A549 (cell line): Measurements from ENCODE around the gene LPO. TPM values are rescaled to one million over a fixed set of nuclear protein-coding genes. Genes with fewer than 3 reads are reported as not detected.

ENCODE experiments used
- ATAC-seq, 2 experiments: fragments of 200-7000 bp in 1 of 2; fragments of >200 bp in 1 of 2; cut with Nextera tagmentation in 1 of 2; cut with Tn5 transposase in 1 of 2; 3 replicates each; pipeline versions ENCODE4 v1.8.0 to v1.9.1; 2018 to 2020; ENCODE audit warnings: mild to moderate bottlenecking in 1 of 2, moderate library complexity in 1 of 2
- CTCF ChIA-PET: fragments of 300-600 bp; sonication (Branson Sonifier 250); formaldehyde crosslinking; extraction: SDS; loops from one replicate; lab custom pipeline; 2021; ENCODE audit warnings: antibody characterized with exemption, inconsistent platforms; lab: Yijun Ruan, JAX
- POLR2A ChIA-PET: fragments of 350-600 bp; formaldehyde crosslinking; extraction: SDS; loops from one replicate; lab custom pipeline; 2021; ENCODE audit warnings: antibody characterized with exemption, inconsistent platforms; lab: Yijun Ruan, JAX
- DNase-seq, 2 experiments: peaks; one replicate each; pipeline versions ENCODE4 v3.0.0 to v3.0.0-alpha.2; 2011 to 2016; ENCODE audit warnings: low read depth in 1 of 2, low spot score in 1 of 2
- FAIRE-seq: peaks from 2 replicates; lab custom pipeline; 2011; peaks lifted over from hg19 to GRCh38; lab: Jason Lieb, UNC
- H3K27ac ChIP-seq, 2 experiments: fragments of >200 bp; sonication (Bioruptor Twin); formaldehyde crosslinking; 3 replicates each; pipeline ENCODE4 v1.5.1; 2016 to 2017
- H3K4me1 ChIP-seq: fragments of >200 bp; sonication (Bioruptor Twin); formaldehyde crosslinking; 3 replicates; pipeline ENCODE4 v1.6.1; 2016
- H3K4me2 ChIP-seq: fragments of >200 bp; sonication (Bioruptor Twin); formaldehyde crosslinking; 3 replicates; pipeline ENCODE4 v1.6.1; 2016
- H3K4me3 ChIP-seq: fragments of >200 bp; sonication (Bioruptor Twin); formaldehyde crosslinking; 3 replicates; pipeline ENCODE4 v1.5.1; 2016
- H3K9me3 ChIP-seq: fragments of >200 bp; sonication (Bioruptor Twin); formaldehyde crosslinking; 3 replicates; pipeline ENCODE4 v1.6.1; 2016
- CEBPB ChIP-seq, 2 experiments: fragments of >200 bp in 1 of 2; sonication (Bioruptor Twin) in 1 of 2; formaldehyde crosslinking in 1 of 2; IDR thresholded peaks; 2 replicates each; pipeline ENCODE4 v1.6.1; 2012 to 2016
- CHD2 ChIP-seq: fragments of 150-350 bp; IDR thresholded peaks from 2 replicates; pipeline ENCODE4 v1.6.1; 2014; ENCODE audit warnings: low read length; ENCODE audit not compliant: partially characterized antibody
- E2F6 ChIP-seq: IDR thresholded peaks from 2 replicates; pipeline ENCODE4 v1.6.1; 2012; ENCODE audit warnings: low read depth, borderline replicate concordance
- EHF ChIP-seq: fragments of 250-450 bp; sonication (Bioruptor Pico); IDR thresholded peaks from 2 replicates; pipeline ENCODE4 v1.5.0; 2020; ENCODE audit warnings: mild to moderate bottlenecking
- EHMT2 ChIP-seq: fragments of 200-600 bp; sonication (generic); IDR thresholded peaks from 2 replicates; pipeline ENCODE4 v1.6.1; 2016; ENCODE audit warnings: antibody characterized with exemption, low read depth, mild to moderate bottlenecking, moderate library complexity
- FOSB ChIP-seq: fragments of 250-450 bp; sonication (Bioruptor Pico); IDR thresholded peaks from 2 replicates; pipeline ENCODE4 v1.5.0; 2020; ENCODE audit warnings: mild to moderate bottlenecking, moderate library complexity
- FOXS1 ChIP-seq: fragments of 250-450 bp; sonication (Bioruptor Pico); IDR thresholded peaks from 2 replicates; pipeline ENCODE4 v1.5.0; 2020; ENCODE audit warnings: mild to moderate bottlenecking, moderate library complexity
- HDAC2 ChIP-seq: fragments of 200-600 bp; sonication (generic); IDR thresholded peaks from 2 replicates; pipeline ENCODE4 v1.6.1; 2016
- HOXA7 ChIP-seq: fragments of 250-450 bp; sonication (Bioruptor Pico); IDR thresholded peaks from 2 replicates; pipeline ENCODE4 v1.5.0; 2020; ENCODE audit warnings: mild to moderate bottlenecking, moderate library complexity
- JUN ChIP-seq, 2 experiments: fragments of >200 bp; sonication (Bioruptor Twin); formaldehyde crosslinking; IDR thresholded peaks; 2 replicates in 1 of 2; 3 replicates in 1 of 2; pipeline ENCODE4 v1.6.1; 2016 to 2017
- MYC ChIP-seq: IDR thresholded peaks from 2 replicates; pipeline ENCODE4 v1.6.1; 2012; ENCODE audit warnings: mild to moderate bottlenecking, inconsistent platforms, low read length, improper control_type of control experiment, borderline replicate concordance
- NR3C1 ChIP-seq: fragments of >200 bp; sonication (Bioruptor Twin); formaldehyde crosslinking; IDR thresholded peaks from 3 replicates; pipeline ENCODE4 v1.6.1; 2017
- PHF8 ChIP-seq: fragments of 200-600 bp; sonication (generic); IDR thresholded peaks from 2 replicates; pipeline ENCODE4 v1.6.1; 2016; ENCODE audit warnings: low read depth, mild to moderate bottlenecking, antibody characterized with exemption, moderate library complexity, borderline replicate concordance
- POLR2A ChIP-seq: IDR thresholded peaks from 2 replicates; pipeline ENCODE4 v1.6.1; 2012; ENCODE audit warnings: mild to moderate bottlenecking, low read length
- POLR2AphosphoS2 ChIP-seq: conservative IDR thresholded peaks from 2 replicates; pipeline ENCODE4 v1.6.1; 2012; ENCODE audit warnings: low read length, improper control_type of control experiment, inconsistent platforms
- RARB ChIP-seq: fragments of 250-450 bp; sonication (Bioruptor Pico); IDR thresholded peaks from 2 replicates; pipeline ENCODE4 v1.8.0; 2021; ENCODE audit warnings: mild to moderate bottlenecking, moderate library complexity
- RFX5 ChIP-seq: fragments of 450-650 bp; IDR thresholded peaks from 2 replicates; pipeline ENCODE4 v1.7.1; 2014; ENCODE audit warnings: antibody characterized with exemption, mild to moderate bottlenecking, moderate library complexity
- RNF2 ChIP-seq: fragments of 200-600 bp; sonication (generic); IDR thresholded peaks from 2 replicates; pipeline ENCODE4 v1.6.1; 2016; ENCODE audit warnings: low read depth, mild to moderate bottlenecking, antibody characterized with exemption, moderate library complexity, borderline replicate concordance
- SMC3 ChIP-seq: fragments of >200 bp; sonication (Bioruptor Twin); formaldehyde crosslinking; IDR thresholded peaks from 3 replicates; pipeline ENCODE4 v1.6.1; 2018; ENCODE audit warnings: inconsistent platforms
- TP53 ChIP-seq: fragments of 250-450 bp; sonication (Bioruptor Pico); IDR thresholded peaks from 2 replicates; pipeline ENCODE4 v1.5.0; 2021; ENCODE audit warnings: mild to moderate bottlenecking, moderate library complexity
- ZC3H11A ChIP-seq: fragments of 450-650 bp; IDR thresholded peaks from 2 replicates; pipeline ENCODE4 v1.6.1; 2014; ENCODE audit warnings: antibody characterized with exemption, mild to moderate bottlenecking
- ZFP36 ChIP-seq: fragments of 450-650 bp; IDR thresholded peaks from 2 replicates; pipeline ENCODE4 v1.6.1; 2014; ENCODE audit warnings: borderline replicate concordance; ENCODE audit not compliant: partially characterized antibody
- ZNF302 ChIP-seq: fragments of 250-450 bp; sonication (Bioruptor Pico); IDR thresholded peaks from 2 replicates; pipeline ENCODE4 v1.9.0; 2021; ENCODE audit warnings: inconsistent platforms, mild to moderate bottlenecking, moderate library complexity
- ZSCAN20 ChIP-seq: fragments of 250-450 bp; sonication (Bioruptor Pico); IDR thresholded peaks from 2 replicates; pipeline ENCODE4 v1.8.0; 2022; ENCODE audit warnings: mild to moderate bottlenecking, moderate library complexity
- WGBS: methylation state at CpG from one replicate; pipeline ENCODE4 v1.1.6; 2017; ENCODE audit errors: missing lambda C conversion rate; 5-methylcytosine and 5-hydroxymethylcytosine counted together
- polyA plus RNA-seq, 4 experiments: library from polyadenylated mRNA; depleted of rRNA in 3 of 4; stranded (reverse); fragments of >200 nt; fragmentation: RNase III in 1 of 4; extraction: RNeasy Plus Mini Kit Qiagen cat#74134 plus additional on column Dnase treatment in 1 of 4; gene quantifications; 2 replicates in 3 of 4; 3 replicates in 1 of 4; pipeline ENCODE4 v1.2.3, GENCODE V29; 2011 to 2017
- TF ChIP-seq, protein P1 (sequence below): fragments of 200-600 bp; sonication (generic); IDR thresholded peaks from 2 replicates; pipeline ENCODE4 v1.6.1; 2016; ENCODE audit warnings: antibody characterized with exemption, mild to moderate bottlenecking, moderate library complexity
- TF ChIP-seq, protein P2 (sequence below): fragments of 150-350 bp; IDR thresholded peaks from 2 replicates; pipeline ENCODE4 v1.6.1; 2014; ENCODE audit warnings: low read depth, mild to moderate bottlenecking, low read length

LPO gene
- polyA plus RNA-seq, 2 of the 4 experiments (the other 2 are of a cell fraction), result not detected

DNA sequence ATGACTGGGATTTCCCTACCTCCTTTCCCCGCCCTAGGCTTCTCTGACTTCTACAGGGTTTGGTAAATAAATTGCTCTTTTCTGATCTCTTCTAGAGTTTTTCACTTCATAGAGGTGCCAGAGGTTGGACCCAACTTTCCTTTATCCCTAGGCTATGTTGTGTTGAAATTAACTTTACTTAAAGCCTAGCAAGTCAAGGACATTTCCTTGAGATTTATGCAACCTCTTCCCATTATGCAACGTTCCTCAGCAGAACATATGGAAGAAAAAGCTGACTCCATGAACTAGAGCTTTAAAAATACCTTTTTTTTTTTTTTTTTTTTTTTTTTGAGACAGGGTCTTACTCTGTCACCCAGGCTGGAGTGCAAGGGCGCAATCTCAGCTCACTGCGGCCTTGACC, 26.9 kb downstream of the LPO start:
- no peaks in the 10 kb centered on the region for H3K4me1 ChIP-seq
- POLR2A ChIA-PET, result interaction anchor here (0.6 kb wide), 1 partner anchor 201 kb away, joined by 3 read pairs; no protein-coding TSS in a partner anchor
- TF ChIP-seq CHD2 (no peak), FOSB (no peak), TP53 (CRISPR knock-in tag) (no peak), NR3C1 (no peak), POLR2AphosphoS2 (no peak), POLR2A (no peak)
- FAIRE-seq (no peak), ATAC-seq (no peak), DNase-seq (no peak)
- 39% methylated on average over 4 of the region's 4 CpGs for WGBS
- H3K27ac ChIP-seq, result no peak overlapping the region
- CTCF ChIA-PET, result interaction anchor here (1.0 to 2.1 kb wide), 7 partner anchors 9 to 52 kb away, joined by 3 to 11 read pairs (median 3); partner anchors contain the start of gene LPO
- H3K4me2 ChIP-seq, result no peak overlapping the region
- no peak overlapping the region for H3K4me3 ChIP-seq
- H3K9me3 ChIP-seq, result peaks cover 2% of the 10 kb centered on the region; the same call in 1 of the 3 replicates

GRCh38 chr17:58265902-58266875, 27.8 kb downstream of the LPO start:
- TF ChIP-seq RFX5 (no peak), RARB (CRISPR knock-in tag) (no peak), EHF (CRISPR knock-in tag) (no peak), ZC3H11A (no peak), SMC3 (no peak), JUN (IDR thresholded peaks at IDR 0.05) (no peak), EHMT2 (no peak), POLR2A (no peak), HOXA7 (no peak)
- TF ChIP-seq, protein P1, sequence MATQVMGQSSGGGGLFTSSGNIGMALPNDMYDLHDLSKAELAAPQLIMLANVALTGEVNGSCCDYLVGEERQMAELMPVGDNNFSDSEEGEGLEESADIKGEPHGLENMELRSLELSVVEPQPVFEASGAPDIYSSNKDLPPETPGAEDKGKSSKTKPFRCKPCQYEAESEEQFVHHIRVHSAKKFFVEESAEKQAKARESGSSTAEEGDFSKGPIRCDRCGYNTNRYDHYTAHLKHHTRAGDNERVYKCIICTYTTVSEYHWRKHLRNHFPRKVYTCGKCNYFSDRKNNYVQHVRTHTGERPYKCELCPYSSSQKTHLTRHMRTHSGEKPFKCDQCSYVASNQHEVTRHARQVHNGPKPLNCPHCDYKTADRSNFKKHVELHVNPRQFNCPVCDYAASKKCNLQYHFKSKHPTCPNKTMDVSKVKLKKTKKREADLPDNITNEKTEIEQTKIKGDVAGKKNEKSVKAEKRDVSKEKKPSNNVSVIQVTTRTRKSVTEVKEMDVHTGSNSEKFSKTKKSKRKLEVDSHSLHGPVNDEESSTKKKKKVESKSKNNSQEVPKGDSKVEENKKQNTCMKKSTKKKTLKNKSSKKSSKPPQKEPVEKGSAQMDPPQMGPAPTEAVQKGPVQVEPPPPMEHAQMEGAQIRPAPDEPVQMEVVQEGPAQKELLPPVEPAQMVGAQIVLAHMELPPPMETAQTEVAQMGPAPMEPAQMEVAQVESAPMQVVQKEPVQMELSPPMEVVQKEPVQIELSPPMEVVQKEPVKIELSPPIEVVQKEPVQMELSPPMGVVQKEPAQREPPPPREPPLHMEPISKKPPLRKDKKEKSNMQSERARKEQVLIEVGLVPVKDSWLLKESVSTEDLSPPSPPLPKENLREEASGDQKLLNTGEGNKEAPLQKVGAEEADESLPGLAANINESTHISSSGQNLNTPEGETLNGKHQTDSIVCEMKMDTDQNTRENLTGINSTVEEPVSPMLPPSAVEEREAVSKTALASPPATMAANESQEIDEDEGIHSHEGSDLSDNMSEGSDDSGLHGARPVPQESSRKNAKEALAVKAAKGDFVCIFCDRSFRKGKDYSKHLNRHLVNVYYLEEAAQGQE, result no peak
- POLR2A ChIA-PET, result no interaction called here
- ATAC-seq (no peak), DNase-seq (no peak), FAIRE-seq (no peak)
- Histone ChIP-seq H3K9me3 (no peaks in the 10 kb centered on the region; the same call in 2 of the 3 replicates), H3K27ac (no peak overlapping the region), H3K4me3 (no peak overlapping the region), H3K4me1 (no peaks in the 10 kb centered on the region), H3K4me2 (no peak overlapping the region)
- CTCF ChIA-PET, result interaction anchor here (0.6 to 2.1 kb wide), 8 partner anchors 9 to 1447 kb away, joined by 3 to 11 read pairs (median 3); partner anchors contain the start of gene LPO
- 55% methylated on average over 7 of the region's 7 CpGs for WGBS

- WGBS, result 44% methylated on average over 22 of the region's 22 CpGs
- H3K27ac ChIP-seq, result no peak overlapping the region
Observed at GRCh38 chr17:58267347-58268324, 29.3 kb downstream of the LPO start.

More at GRCh38 chr17:58267347-58268324, 29.3 kb downstream of the LPO start:
- no peak for DNase-seq
- Histone ChIP-seq H3K4me1 (no peaks in the 10 kb centered on the region), H3K4me3 (no peak overlapping the region), H3K4me2 (no peak overlapping the region), H3K9me3 (no peaks in the 10 kb centered on the region)
- ChIA-PET CTCF (interaction anchor here (0.7 to 2.2 kb wide), 4 partner anchors 9 to 47 kb away, joined by 3 to 12 read pairs (median 4); no protein-coding TSS in a partner anchor), POLR2A (no interaction called here)
- ATAC-seq, result no peak
- no peak for TF ChIP-seq CEBPB (IDR thresholded peaks at IDR 0.05)
- TF ChIP-seq FOXS1 (CRISPR knock-in tag), result no peak
- TF ChIP-seq HDAC2, result no peak
- TF ChIP-seq, protein P2, sequence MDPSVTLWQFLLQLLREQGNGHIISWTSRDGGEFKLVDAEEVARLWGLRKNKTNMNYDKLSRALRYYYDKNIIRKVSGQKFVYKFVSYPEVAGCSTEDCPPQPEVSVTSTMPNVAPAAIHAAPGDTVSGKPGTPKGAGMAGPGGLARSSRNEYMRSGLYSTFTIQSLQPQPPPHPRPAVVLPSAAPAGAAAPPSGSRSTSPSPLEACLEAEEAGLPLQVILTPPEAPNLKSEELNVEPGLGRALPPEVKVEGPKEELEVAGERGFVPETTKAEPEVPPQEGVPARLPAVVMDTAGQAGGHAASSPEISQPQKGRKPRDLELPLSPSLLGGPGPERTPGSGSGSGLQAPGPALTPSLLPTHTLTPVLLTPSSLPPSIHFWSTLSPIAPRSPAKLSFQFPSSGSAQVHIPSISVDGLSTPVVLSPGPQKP, result no peak
- TF ChIP-seq TP53 (CRISPR knock-in tag), result no peak
- no peak for TF ChIP-seq MYC
- TF ChIP-seq RARB (CRISPR knock-in tag), result no peak
- no peak for TF ChIP-seq RNF2
- TF ChIP-seq ZFP36, result no peak
- no peak for TF ChIP-seq ZSCAN20 (CRISPR knock-in tag)
- TF ChIP-seq ZNF302, result no peak
- no peak for TF ChIP-seq E2F6
- no peak for TF ChIP-seq PHF8
- FAIRE-seq, result no peak
